H9 (cell line): ENCODE results near the gene GRIA1. TPM values are rescaled to one million over a fixed set of nuclear protein-coding genes. Genes with fewer than 3 reads are reported as not detected.

Experiments used
- DNase-seq: peaks from one replicate; pipeline ENCODE4 v3.0.0-alpha.2; 2017
- H2AFZ ChIP-seq: one replicate; pipeline ENCODE4 v1.6.1; 2013; ENCODE audit warnings: mild to moderate bottlenecking, low read length, control low read depth, moderate library complexity
- H2AK5ac ChIP-seq: 2 replicates; pipeline ENCODE4 v1.6.1; 2013; ENCODE audit warnings: low read length, control low read depth, mixed read lengths; ENCODE audit not compliant: insufficient read length
- H2BK120ac ChIP-seq: one replicate; pipeline ENCODE4 v1.6.1; 2013; ENCODE audit warnings: low read depth, mild to moderate bottlenecking, low read length, control low read depth, inconsistent platforms; ENCODE audit not compliant: poor library complexity, severe bottlenecking
- H2BK12ac ChIP-seq: 2 replicates; pipeline ENCODE4 v1.6.1; 2013; ENCODE audit warnings: low read length, control low read depth, mixed read lengths, low read depth; ENCODE audit not compliant: insufficient read length
- H2BK15ac ChIP-seq: 2 replicates; pipeline ENCODE4 v1.6.1; 2013; ENCODE audit warnings: low read depth, low read length, control low read depth
- H2BK20ac ChIP-seq: one replicate; pipeline ENCODE4 v1.6.1; 2013; ENCODE audit warnings: low read depth, mild to moderate bottlenecking, low read length, control low read depth, inconsistent platforms; ENCODE audit not compliant: poor library complexity, severe bottlenecking
- H2BK5ac ChIP-seq: 2 replicates; pipeline ENCODE4 v1.6.1; 2013; ENCODE audit warnings: low read length, control low read depth, mixed read lengths; ENCODE audit not compliant: insufficient read length
- H3K14ac ChIP-seq: 2 replicates; pipeline ENCODE4 v1.6.1; 2013; ENCODE audit warnings: low read length, control low read depth; ENCODE audit not compliant: insufficient read depth
- H3K18ac ChIP-seq: 2 replicates; pipeline ENCODE4 v1.6.1; 2013; ENCODE audit warnings: low read depth, mild to moderate bottlenecking, mixed read lengths, low read length, control low read depth; ENCODE audit not compliant: insufficient read length
- H3K23ac ChIP-seq: 2 replicates; pipeline ENCODE4 v1.6.1; 2013; ENCODE audit warnings: low read length, control low read depth, mixed read lengths, low read depth; ENCODE audit not compliant: insufficient read length
- H3K23me2 ChIP-seq: 2 replicates; pipeline ENCODE4 v1.6.1; 2013; ENCODE audit warnings: low read depth, mild to moderate bottlenecking, mixed read lengths, low read length, control low read depth; ENCODE audit not compliant: insufficient read length, poor library complexity, severe bottlenecking
- H3K27ac ChIP-seq: 2 replicates; pipeline ENCODE4 v1.5.1; 2013; ENCODE audit warnings: low read length, control low read depth, mixed read lengths, low read depth; ENCODE audit not compliant: insufficient read length
- H3K27me3 ChIP-seq: 2 replicates; pipeline ENCODE4 v1.6.1; 2013; ENCODE audit warnings: low read length, control low read depth, inconsistent platforms; ENCODE audit not compliant: insufficient read depth
- H3K4ac ChIP-seq: 2 replicates; pipeline ENCODE4 v1.6.1; 2013; ENCODE audit warnings: low read depth, mild to moderate bottlenecking, control low read depth, inconsistent platforms, low read length, moderate library complexity
- H3K4me1 ChIP-seq: 2 replicates; pipeline ENCODE4 v1.6.1; 2013; ENCODE audit warnings: low read length, control low read depth, inconsistent platforms; ENCODE audit not compliant: insufficient read depth
- H3K4me2 ChIP-seq: 2 replicates; pipeline ENCODE4 v1.6.1; 2013; ENCODE audit warnings: low read length, control low read depth, mixed read lengths; ENCODE audit not compliant: insufficient read length, insufficient read depth
- H3K56ac ChIP-seq: 2 replicates; pipeline ENCODE4 v1.6.1; 2013; ENCODE audit warnings: low read depth, mild to moderate bottlenecking, mixed read lengths, low read length, control low read depth; ENCODE audit not compliant: insufficient read length
- H3K79me1 ChIP-seq: 2 replicates; pipeline ENCODE4 v1.6.1; 2013; ENCODE audit warnings: low read depth, mild to moderate bottlenecking, moderate library complexity, low read length, control low read depth, inconsistent platforms; ENCODE audit not compliant: insufficient read depth, poor library complexity, severe bottlenecking
- H3K79me2 ChIP-seq: 2 replicates; pipeline ENCODE4 v1.6.1; 2013; ENCODE audit warnings: low read length, control low read depth, inconsistent platforms; ENCODE audit not compliant: insufficient read depth
- H3K9ac ChIP-seq: 2 replicates; pipeline ENCODE4 v1.6.1; 2013; ENCODE audit warnings: low read length, control low read depth, mixed read lengths; ENCODE audit not compliant: insufficient read length; ENCODE audit errors: extremely low read depth
- H3K9me3 ChIP-seq: one replicate; pipeline ENCODE4 v1.6.1; 2013; ENCODE audit warnings: low read depth, low read length, inconsistent platforms; ENCODE audit not compliant: control insufficient read depth
- H3T11ph ChIP-seq: one replicate; pipeline ENCODE4 v1.6.1; 2013; ENCODE audit warnings: mild to moderate bottlenecking, low read length, control low read depth, inconsistent platforms
- H4K20me1 ChIP-seq: one replicate; pipeline ENCODE4 v1.6.1; 2013; ENCODE audit not compliant: control insufficient read depth, insufficient read length, insufficient read depth
- H4K5ac ChIP-seq: 2 replicates; pipeline ENCODE4 v1.6.1; 2013; ENCODE audit warnings: low read depth, mild to moderate bottlenecking, mixed read lengths, low read length, control low read depth; ENCODE audit not compliant: insufficient read length
- H4K8ac ChIP-seq: replicated peaks from 2 replicates; pipeline ENCODE4 v1.6.1; 2013; ENCODE audit warnings: low read length, control low read depth, mixed read lengths, low read depth; ENCODE audit not compliant: insufficient read length
- H4K91ac ChIP-seq: 2 replicates; pipeline ENCODE4 v1.6.1; 2013; ENCODE audit warnings: low read depth, mild to moderate bottlenecking, moderate library complexity, mixed read lengths, low read length, control low read depth; ENCODE audit not compliant: insufficient read length
- H3K27ac Mint-ChIP-seq, 3 experiments: 2 replicates in 2 of 3; 3 replicates in 1 of 3; pipeline ENCODE4 v1.8.0; 2020 to 2021; ENCODE audit warnings: mixed read lengths in 3 of 3, mild to moderate bottlenecking in 1 of 3, moderate library complexity in 1 of 3
- H3K27me3 Mint-ChIP-seq: 2 replicates; pipeline ENCODE4 v1.8.0; 2021; ENCODE audit warnings: low read depth, mild to moderate bottlenecking, moderate library complexity, mixed read lengths
- H3K36me3 Mint-ChIP-seq, 3 experiments: 2 replicates in 2 of 3; 3 replicates in 1 of 3; pipeline ENCODE4 v1.8.0; 2020 to 2021; ENCODE audit warnings: low read depth in 3 of 3, mixed read lengths in 3 of 3; ENCODE audit not compliant: insufficient read depth in 1 of 3
- H3K4me1 Mint-ChIP-seq, 2 experiments: 2 replicates each; pipeline ENCODE4 v1.8.0; 2020; ENCODE audit warnings: mixed read lengths in 2 of 2
- H3K4me3 Mint-ChIP-seq, 2 experiments: 2 replicates in 1 of 2; 3 replicates in 1 of 2; pipeline ENCODE4 v1.8.0; 2020 to 2021; ENCODE audit warnings: mild to moderate bottlenecking in 2 of 2, mixed read lengths in 2 of 2, moderate library complexity in 1 of 2
- H3K9me3 Mint-ChIP-seq, 2 experiments: 2 replicates in 1 of 2; 3 replicates in 1 of 2; pipeline ENCODE4 v1.8.0; 2020; ENCODE audit warnings: mild to moderate bottlenecking in 2 of 2, mixed read lengths in 2 of 2, moderate library complexity in 1 of 2
- WGBS: extraction: QIAGEN DNeasy Blood & Tissue Kit; methylation state at CpG from one replicate; pipeline ENCODE4 v1.1.7; 2013; ENCODE audit warnings: missing lambda C conversion rate, low lambda C conversion rate, mixed read lengths; ENCODE audit not compliant: insufficient read length; ENCODE audit errors: extremely low coverage; 5-methylcytosine and 5-hydroxymethylcytosine counted together
- total RNA-seq: library from RNA; stranded (reverse); gene quantifications from 2 replicates; pipeline ENCODE4 v1.2.1, GENCODE V29; 2021
- TF ChIP-seq, protein P1 (sequence below): fragments of 200-600 bp; sonication (generic); conservative IDR thresholded peaks from 3 replicates; pipeline ENCODE4 v1.8.0; 2021; ENCODE audit warnings: antibody characterized with exemption, mild to moderate bottlenecking

Gene GRIA1
- total RNA-seq, 1 experiment from 2014 or later, result 0.52 TPM

DNA sequence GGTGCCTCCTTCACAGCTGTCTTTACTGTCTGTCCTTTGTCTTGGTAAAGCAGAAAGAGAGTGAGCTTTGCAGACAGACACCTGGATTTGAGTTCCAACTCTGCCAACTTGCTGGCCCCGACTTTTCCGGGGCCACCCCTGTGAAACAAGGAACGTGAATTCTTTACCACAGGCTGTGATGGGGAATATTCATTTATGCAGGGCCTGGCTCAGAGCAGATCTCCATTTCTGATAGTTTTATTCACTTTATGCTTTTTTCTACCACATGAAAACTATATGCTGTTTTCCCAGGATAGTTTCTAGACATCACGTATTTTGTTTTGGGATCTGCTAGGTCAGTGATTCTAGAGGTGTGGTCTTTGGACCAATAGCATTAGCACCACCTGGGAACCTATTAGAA is 211.8 kb downstream of the GRIA1 start:
- no peak for DNase-seq
- Histone ChIP-seq H4K5ac (no peak overlapping the region), H3K23me2 (no peaks in the 10 kb centered on the region), H2BK5ac (no peak overlapping the region), H2AFZ (no peak overlapping the region), H2BK12ac (no peak overlapping the region), H3T11ph (no peak overlapping the region), H3K9me3 (no peaks in the 10 kb centered on the region), H3K27me3 (no peaks in the 10 kb centered on the region), H3K4ac (no peak overlapping the region), H3K14ac (no peak overlapping the region), H2BK20ac (no peak overlapping the region), H3K4me1 (no peaks in the 10 kb centered on the region; the same call in 1 of the 2 replicates), H3K79me1 (no peaks in the 10 kb centered on the region), H3K9ac (no peak overlapping the region), H3K27ac (no peak overlapping the region), H3K56ac (no peak overlapping the region), H4K8ac (no peak overlapping the region), H3K23ac (no peak overlapping the region), H3K4me2 (no peak overlapping the region), H4K91ac (no peak overlapping the region), H4K20me1 (no peaks in the 10 kb centered on the region), H2BK15ac (no peak overlapping the region), H2BK120ac (no peak overlapping the region), H2AK5ac (no peak overlapping the region), H3K79me2 (no peaks in the 10 kb centered on the region), H3K18ac (no peak overlapping the region)
- TF ChIP-seq, protein P1, sequence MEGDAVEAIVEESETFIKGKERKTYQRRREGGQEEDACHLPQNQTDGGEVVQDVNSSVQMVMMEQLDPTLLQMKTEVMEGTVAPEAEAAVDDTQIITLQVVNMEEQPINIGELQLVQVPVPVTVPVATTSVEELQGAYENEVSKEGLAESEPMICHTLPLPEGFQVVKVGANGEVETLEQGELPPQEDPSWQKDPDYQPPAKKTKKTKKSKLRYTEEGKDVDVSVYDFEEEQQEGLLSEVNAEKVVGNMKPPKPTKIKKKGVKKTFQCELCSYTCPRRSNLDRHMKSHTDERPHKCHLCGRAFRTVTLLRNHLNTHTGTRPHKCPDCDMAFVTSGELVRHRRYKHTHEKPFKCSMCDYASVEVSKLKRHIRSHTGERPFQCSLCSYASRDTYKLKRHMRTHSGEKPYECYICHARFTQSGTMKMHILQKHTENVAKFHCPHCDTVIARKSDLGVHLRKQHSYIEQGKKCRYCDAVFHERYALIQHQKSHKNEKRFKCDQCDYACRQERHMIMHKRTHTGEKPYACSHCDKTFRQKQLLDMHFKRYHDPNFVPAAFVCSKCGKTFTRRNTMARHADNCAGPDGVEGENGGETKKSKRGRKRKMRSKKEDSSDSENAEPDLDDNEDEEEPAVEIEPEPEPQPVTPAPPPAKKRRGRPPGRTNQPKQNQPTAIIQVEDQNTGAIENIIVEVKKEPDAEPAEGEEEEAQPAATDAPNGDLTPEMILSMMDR, result no peak
- H3K4me1 Mint-ChIP-seq, result peaks cover 8 to 13% of the 10 kb centered on the region in 2 experiments
- WGBS, result no CpG with 5 or more reads among the region's 4 CpGs
- no peaks in the 10 kb centered on the region; a peak in 1 of 7 replicates for H3K36me3 Mint-ChIP-seq
- H3K4me3 Mint-ChIP-seq, result no peak overlapping the region
- no peak overlapping the region for H3K27ac Mint-ChIP-seq
- no peaks in the 10 kb centered on the region for H3K27me3 Mint-ChIP-seq
- H3K9me3 Mint-ChIP-seq, result no peaks in the 10 kb centered on the region; a peak in 1 of 5 replicates
